Cerebellar cortex (tissue), 1 donor: ENCODE measurements around the gene FRMD6.

ENCODE experiments used
- DNase-seq: peaks from one replicate; pipeline ENCODE4 v3.0.0-alpha.2; 2015; ENCODE audit warnings: low spot score

Gene FRMD6

GRCh38 chr14:51666826-51667225 is 15.1 kb downstream of the FRMD6 start:
- no peak for DNase-seq

GRCh38 chr14:51668870-51669269 is 17.2 kb downstream of the FRMD6 start:
- no peak for DNase-seq

DNA sequence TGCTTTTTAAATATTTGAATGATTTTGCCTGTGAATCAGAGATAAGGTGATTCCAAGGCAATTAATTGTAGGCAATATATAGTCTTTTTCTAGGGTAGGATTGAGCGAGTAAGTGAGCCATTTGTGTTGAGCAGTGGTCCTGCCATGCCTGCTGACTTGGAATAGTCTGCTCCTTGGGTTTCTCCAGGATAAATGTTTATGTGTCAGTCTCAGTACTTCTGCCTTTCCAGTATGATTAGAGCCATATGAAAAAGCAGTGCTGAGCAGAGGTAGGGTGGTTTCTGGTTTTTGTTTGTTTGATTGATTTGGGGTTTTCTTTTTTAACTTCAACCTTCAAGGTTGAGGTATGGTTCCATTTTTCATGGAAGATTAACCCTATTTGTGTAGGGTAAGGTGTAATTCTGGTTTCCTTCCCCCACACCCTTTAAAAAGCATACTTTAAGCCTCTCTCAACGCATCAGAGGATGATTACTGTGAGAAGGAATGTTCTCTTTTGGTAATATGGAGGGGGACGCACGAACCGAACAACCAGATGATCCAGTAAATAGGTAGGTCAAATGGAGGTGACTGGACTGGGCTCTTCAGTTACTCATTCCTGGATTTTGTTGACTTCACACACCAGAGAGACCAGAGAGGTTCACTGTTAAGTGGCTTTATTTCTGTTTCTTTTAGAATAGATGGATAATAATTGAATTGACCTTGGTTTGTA is 22.7 kb downstream of the FRMD6 start:
- no peak for DNase-seq

GRCh38 chr14:51676549-51676948 is 24.8 kb downstream of the FRMD6 start:
- no peak for DNase-seq

DNA sequence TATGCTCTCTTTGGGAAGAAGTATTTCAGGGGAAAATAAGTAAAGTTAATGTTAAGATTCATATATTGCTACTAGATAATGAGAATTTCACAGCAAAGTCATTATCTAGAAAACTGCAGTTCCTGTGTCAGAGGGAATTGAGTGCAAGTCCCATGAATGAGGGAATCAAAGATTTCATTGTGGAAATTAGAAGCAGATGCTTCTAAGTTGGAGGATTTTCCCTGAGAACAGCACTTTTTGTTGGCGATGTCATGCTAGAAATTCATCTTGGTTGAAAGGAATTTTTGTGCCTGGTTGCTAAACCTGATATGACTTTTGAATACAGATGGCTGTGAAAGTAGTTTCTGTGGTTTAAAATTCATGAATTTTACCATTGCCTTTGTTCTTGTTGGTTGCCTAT is 25.6 kb downstream of the FRMD6 start:
- DNase-seq: no peak

- no peak for DNase-seq
These were observed 26.0 kb downstream of the FRMD6 start for GRCh38 chr14:51677738-51678137.

GRCh38 chr14:51680031-51680430 is 28.3 kb downstream of the FRMD6 start:
- DNase-seq: no peak

GRCh38 chr14:51681411-51681810 is 29.7 kb downstream of the FRMD6 start:
- DNase-seq: no peak

DNA sequence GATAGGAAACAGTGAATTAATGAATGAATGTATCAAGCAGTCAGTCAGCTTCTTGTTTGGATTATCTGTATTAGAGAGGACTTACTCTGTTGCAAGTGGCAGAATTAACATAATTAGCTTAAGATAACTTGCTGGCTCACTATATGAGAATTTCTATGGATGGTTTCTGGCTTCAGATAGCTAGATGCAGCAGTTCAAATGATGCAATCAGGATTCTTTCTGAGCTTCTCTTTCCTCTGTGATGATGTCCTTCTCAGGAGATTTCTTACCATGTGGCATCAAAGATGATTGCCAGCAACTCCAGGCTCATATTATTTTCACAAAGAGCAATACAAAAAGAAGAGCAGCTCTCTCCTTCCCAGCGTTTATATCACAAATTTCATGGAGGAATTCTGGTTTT is 30.7 kb downstream of the FRMD6 start:
- no peak for DNase-seq

DNA sequence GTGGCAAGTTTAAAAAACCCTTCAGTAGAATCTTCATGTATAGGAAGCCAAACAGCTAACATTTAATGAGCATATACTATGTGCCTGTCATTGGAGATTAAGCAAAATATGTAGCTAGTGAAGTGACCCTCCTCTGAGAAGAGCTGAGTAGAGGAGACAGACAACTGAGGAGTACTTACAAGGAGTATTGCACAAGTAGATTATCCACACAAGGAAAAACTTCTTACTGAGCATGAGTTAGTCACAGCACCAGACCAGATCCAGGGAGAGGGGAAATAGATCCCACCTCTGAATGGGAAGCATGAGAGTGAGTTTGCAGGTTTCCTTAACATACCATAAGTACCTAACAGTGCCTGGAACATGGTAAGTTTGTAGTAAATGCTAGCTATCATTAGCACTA is 33.0 kb downstream of the FRMD6 start:
- DNase-seq: no peak

- no peak for DNase-seq
These were observed 39.5 kb downstream of the FRMD6 start for GRCh38 chr14:51691176-51691575.

DNA sequence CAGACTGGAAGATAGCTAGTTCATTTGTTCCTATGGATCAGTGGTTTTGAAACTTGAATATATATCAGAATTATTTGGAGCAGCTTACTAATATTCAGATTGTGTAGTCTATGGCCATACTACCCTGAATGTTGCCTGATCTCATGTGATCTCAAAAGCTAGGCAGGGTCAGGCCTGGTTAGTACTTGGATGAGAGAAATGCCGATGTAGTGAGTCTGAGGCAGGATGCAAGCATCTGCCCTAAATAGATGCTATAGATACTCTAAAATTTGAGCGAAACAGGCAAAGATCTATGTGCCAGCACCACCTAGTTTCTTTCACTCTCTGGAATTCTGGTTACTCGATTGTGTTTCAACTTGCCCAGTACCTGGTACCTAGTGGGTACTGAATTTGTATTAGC is 40.9 kb downstream of the FRMD6 start:
- no peak for DNase-seq

- no peak for DNase-seq
These were observed 46.1 kb downstream of the FRMD6 start for GRCh38 chr14:51697848-51698247.

DNA sequence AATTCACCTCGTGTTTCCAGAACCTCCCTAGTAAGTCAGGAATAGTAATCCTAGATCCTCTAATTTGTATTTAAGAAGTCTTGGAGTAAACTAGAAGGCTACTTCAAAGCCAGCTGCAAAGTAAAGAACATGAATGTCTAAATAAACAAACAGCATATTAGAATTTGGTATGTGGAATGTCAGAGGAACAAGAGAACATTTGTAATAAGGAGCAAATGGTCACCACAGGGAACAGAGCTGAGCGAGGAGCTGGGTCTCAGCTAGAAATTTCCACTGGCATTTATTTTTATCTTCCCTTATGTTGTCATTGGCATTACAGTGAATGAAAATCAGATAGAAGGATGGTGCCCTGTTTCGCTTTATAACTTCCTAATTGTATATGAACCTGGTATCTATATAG is 50.2 kb downstream of the FRMD6 start:
- peak; percentile 91 for DNase-seq

- no peak for DNase-seq
These were observed 52.1 kb downstream of the FRMD6 start for GRCh38 chr14:51703787-51704186.

GRCh38 chr14:51704545-51704944 is 52.8 kb downstream of the FRMD6 start:
- peak; percentile 82 for DNase-seq

GRCh38 chr14:51707327-51707726 is 55.6 kb downstream of the FRMD6 start:
- DNase-seq: no peak

DNA sequence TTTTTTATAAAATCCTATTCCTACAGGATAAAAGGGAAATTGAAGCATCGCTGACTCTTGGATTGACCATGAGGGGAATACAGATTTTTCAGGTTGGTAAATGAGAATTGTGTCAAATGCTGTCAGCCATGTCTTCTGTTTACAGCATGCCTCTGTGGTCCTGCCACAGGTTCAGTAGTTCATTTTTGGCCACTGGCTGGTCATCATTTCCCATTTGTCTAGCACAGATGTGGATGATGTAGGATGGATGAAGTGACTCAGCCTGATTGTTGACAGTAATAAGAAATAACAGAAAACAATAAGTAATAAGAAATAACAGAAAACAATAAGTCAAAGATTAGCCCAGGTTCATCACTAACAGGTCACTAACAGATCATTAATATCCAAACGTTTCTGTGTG is 59.8 kb downstream of the FRMD6 start:
- DNase-seq: no peak

GRCh38 chr14:51715250-51715649 is 63.5 kb downstream of the FRMD6 start:
- DNase-seq: no peak

- DNase-seq: no peak
These were observed 64.0 kb downstream of the FRMD6 start for GRCh38 chr14:51715742-51716141.

DNA sequence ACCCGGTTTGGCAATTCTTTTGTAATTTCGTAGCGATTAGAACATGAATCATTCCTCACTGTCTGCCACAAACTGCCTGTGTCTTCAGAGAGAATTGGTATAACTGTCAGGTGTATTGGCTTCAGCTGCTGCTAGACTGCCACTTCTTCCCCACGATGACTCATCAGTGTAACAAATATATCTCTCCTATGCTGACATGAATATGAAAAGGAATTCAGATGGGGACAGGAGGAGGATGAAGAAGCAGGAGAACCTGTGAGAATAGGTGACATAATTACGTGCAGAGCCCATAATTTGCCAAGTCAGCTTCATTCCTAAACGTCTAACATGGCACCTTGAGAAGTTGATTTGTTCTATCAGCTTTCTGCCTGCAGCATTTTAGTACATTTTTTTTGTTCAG is 64.9 kb downstream of the FRMD6 start:
- no peak for DNase-seq

DNA sequence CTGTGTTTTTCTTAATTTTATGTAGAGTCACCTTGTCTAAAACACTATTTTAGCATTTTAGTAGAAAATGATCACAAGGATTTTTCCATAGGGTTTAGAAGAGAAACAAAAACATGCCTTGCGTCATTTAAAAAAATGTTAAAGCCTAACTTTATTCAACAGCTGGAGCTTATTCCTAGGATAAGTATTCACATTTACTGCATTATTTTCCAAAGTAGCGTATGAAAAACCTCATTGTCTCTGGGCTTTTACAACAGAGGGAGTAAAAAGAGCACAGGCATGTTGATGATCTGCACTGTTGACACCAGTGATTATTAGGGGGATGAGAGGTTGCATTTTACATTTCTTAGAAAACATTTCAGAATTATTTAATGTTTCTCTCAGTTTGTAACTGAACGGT is 66.1 kb downstream of the FRMD6 start:
- DNase-seq: no peak

DNA sequence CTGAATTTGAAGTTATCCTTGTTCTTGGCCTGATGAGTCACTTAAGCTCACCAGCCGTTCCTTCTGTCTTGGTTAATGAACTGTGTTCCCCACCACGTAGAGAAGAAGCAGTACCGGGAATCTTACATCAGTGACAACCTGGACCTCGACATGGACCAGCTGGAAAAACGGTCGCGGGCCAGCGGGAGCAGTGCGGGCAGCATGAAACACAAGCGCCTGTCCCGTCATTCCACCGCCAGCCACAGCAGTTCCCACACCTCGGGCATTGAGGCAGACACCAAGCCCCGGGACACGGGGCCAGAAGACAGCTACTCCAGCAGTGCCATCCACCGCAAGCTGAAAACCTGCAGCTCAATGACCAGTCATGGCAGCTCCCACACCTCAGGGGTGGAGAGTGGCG is 68.2 kb downstream of the FRMD6 start:
- DNase-seq: no peak

DNA sequence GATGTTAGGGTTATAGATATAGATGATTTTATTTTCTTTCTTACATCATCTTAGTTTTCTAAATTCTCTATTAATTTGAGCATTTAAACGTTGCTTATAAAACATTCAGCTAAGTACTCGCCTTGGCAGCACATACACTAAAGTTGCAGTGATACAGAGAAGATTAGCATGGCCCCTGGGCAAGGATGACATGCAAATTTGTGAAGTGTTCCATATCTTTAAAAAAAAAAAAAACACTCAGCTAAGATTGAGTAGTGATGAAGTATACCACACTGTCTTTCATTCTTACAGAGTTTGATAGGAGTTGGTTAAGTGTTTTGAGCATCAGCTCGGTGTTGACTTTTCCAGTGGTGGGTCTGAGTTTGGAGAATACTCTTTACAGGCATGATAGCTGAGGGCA is 72.3 kb downstream of the FRMD6 start:
- DNase-seq: no peak

DNA sequence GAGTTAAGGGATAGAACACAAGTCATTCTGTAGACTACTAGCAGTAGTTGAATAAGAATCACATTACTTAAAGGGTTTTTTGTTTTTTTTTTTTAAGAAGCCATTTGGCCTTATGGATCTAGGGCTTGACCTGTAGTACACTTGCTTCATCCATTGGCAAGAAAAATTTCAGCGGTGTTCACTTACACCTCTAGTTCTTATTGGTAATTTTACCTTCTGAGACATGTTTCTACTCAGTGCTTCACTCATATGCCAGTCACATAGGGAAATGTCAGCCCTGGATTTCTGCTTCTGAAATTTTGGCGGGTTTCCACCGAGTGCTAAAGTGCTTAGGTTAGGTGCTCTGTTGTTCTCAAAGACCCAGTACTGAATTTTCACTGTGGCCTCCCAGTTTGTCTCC is 72.9 kb downstream of the FRMD6 start:
- DNase-seq: no peak
